IMR-90 (cell line): ENCODE data around the gene ALPP. TPM values are rescaled to one million over a fixed set of nuclear protein-coding genes. Genes with fewer than 3 reads are reported as not detected.

ENCODE experiments used
- ATAC-seq: fragments of 200-7000 bp; cut with Tn5 transposase; 2 replicates; pipeline ENCODE4 v1.9.1; 2020; ENCODE audit warnings: low read depth, mild to moderate bottlenecking, moderate library complexity
- BruUV-seq: library from RNA; stranded (reverse); fragments of 400-500 nt; replicated peaks from 2 replicates; lab custom pipeline; 2021; lab: Mats Ljungman, UMichigan
- CTCF ChIA-PET: fragments of 300-600 bp; formaldehyde crosslinking; extraction: SDS; loops from one replicate; lab custom pipeline; 2021; ENCODE audit warnings: antibody characterized with exemption; lab: Yijun Ruan, JAX
- POLR2A ChIA-PET: fragments of 300-600 bp; sonication (Branson Sonifier 250); formaldehyde crosslinking; loops from one replicate; lab custom pipeline; 2022; ENCODE audit warnings: antibody characterized with exemption; ENCODE audit not compliant: unreplicated experiment; lab: Charles Lee
- DNase-seq: peaks from one replicate; pipeline ENCODE4 v3.0.0; 2013
- H2AFZ ChIP-seq: replicated peaks from 2 replicates; pipeline ENCODE3; 2013; ENCODE audit warnings: low read length, mild to moderate bottlenecking; ENCODE audit not compliant: poor library complexity
- H2AK5ac ChIP-seq: 2 replicates; pipeline ENCODE4 v1.6.1; 2013; ENCODE audit warnings: low read depth, low read length, inconsistent platforms
- H2AK9ac ChIP-seq: replicated peaks from 2 replicates; pipeline ENCODE3; 2013; ENCODE audit warnings: mild to moderate bottlenecking, low read depth, low read length, moderate library complexity; ENCODE audit not compliant: poor library complexity
- H2BK120ac ChIP-seq: 2 replicates; pipeline ENCODE4 v1.6.1; 2013; ENCODE audit warnings: low read depth, low read length, inconsistent platforms
- H2BK15ac ChIP-seq: 3 replicates; pipeline ENCODE4 v1.6.1; 2013; ENCODE audit warnings: low read depth, low read length, inconsistent platforms
- H2BK20ac ChIP-seq: 2 replicates; pipeline ENCODE4 v1.6.1; 2013; ENCODE audit warnings: low read depth, mild to moderate bottlenecking, inconsistent platforms, low read length, moderate library complexity
- H2BK5ac ChIP-seq: 2 replicates; pipeline ENCODE4 v1.6.1; 2013; ENCODE audit warnings: mild to moderate bottlenecking, low read depth, low read length, inconsistent platforms; ENCODE audit not compliant: poor library complexity, severe bottlenecking
- H3K14ac ChIP-seq: replicated peaks from 2 replicates; pipeline ENCODE4 v1.6.1; 2013; ENCODE audit warnings: low read depth, low read length, inconsistent platforms
- H3K18ac ChIP-seq: 2 replicates; pipeline ENCODE4 v1.6.1; 2013; ENCODE audit warnings: low read depth, low read length, control low read depth
- H3K23ac ChIP-seq: 2 replicates; pipeline ENCODE4 v1.6.1; 2013; ENCODE audit warnings: low read depth, low read length, inconsistent platforms
- H3K27ac ChIP-seq: 2 replicates; pipeline ENCODE4 v1.5.1; 2013; ENCODE audit warnings: mild to moderate bottlenecking, control low read depth, low read length; ENCODE audit not compliant: insufficient read depth
- H3K27me3 ChIP-seq: 2 replicates; pipeline ENCODE4 v1.6.1; 2013; ENCODE audit warnings: low read length; ENCODE audit not compliant: control insufficient read depth, insufficient read depth
- H3K36me3 ChIP-seq: 2 replicates; pipeline ENCODE4 v1.6.1; 2013; ENCODE audit warnings: low read length, mixed read lengths; ENCODE audit not compliant: control insufficient read depth, insufficient read depth
- H3K4ac ChIP-seq: 2 replicates; pipeline ENCODE4 v1.6.1; 2013; ENCODE audit warnings: low read depth, low read length, inconsistent platforms
- H3K4me1 ChIP-seq: 2 replicates; pipeline ENCODE4 v1.6.1; 2013; ENCODE audit warnings: low read length, mixed read lengths; ENCODE audit not compliant: control insufficient read depth, insufficient read depth
- H3K4me2 ChIP-seq: 2 replicates; pipeline ENCODE4 v1.6.1; 2013; ENCODE audit warnings: low read depth, mild to moderate bottlenecking, control low read depth, low read length, moderate library complexity
- H3K4me3 ChIP-seq: 2 replicates; pipeline ENCODE4 v1.5.1; 2013; ENCODE audit warnings: low read depth, mild to moderate bottlenecking, control low read depth, low read length, moderate library complexity; ENCODE audit not compliant: insufficient read depth
- H3K56ac ChIP-seq: 2 replicates; pipeline ENCODE4 v1.6.1; 2013; ENCODE audit warnings: low read length, inconsistent platforms; ENCODE audit not compliant: insufficient read depth; ENCODE audit errors: extremely low read depth
- H3K79me1 ChIP-seq, 2 experiments: 2 replicates each; pipeline ENCODE4 v1.6.1; 2013; ENCODE audit warnings: low read length in 2 of 2, inconsistent platforms in 1 of 2, low read depth in 1 of 2
- H3K9ac ChIP-seq: 2 replicates; pipeline ENCODE4 v1.6.1; 2013; ENCODE audit warnings: low read depth, low read length, control low read depth
- H3K9me1 ChIP-seq: 2 replicates; pipeline ENCODE4 v1.6.1; 2013; ENCODE audit warnings: low read length, inconsistent platforms; ENCODE audit not compliant: insufficient read depth
- H3K9me3 ChIP-seq: 2 replicates; pipeline ENCODE4 v1.6.1; 2013; ENCODE audit warnings: low read length; ENCODE audit not compliant: control insufficient read depth, insufficient read depth
- H4K20me1 ChIP-seq: 2 replicates; pipeline ENCODE4 v1.6.1; 2013; ENCODE audit warnings: low read length, inconsistent platforms; ENCODE audit not compliant: insufficient read depth
- H4K5ac ChIP-seq: 2 replicates; pipeline ENCODE4 v1.6.1; 2013; ENCODE audit warnings: mild to moderate bottlenecking, low read depth, low read length, control low read depth
- H4K8ac ChIP-seq, 2 experiments: 2 replicates each; pipeline ENCODE4 v1.6.1; 2013; ENCODE audit warnings: low read depth in 2 of 2, low read length in 2 of 2, control low read depth in 1 of 2, inconsistent platforms in 1 of 2
- H4K91ac ChIP-seq: 2 replicates; pipeline ENCODE4 v1.6.1; 2013; ENCODE audit warnings: low read depth, low read length, inconsistent platforms; ENCODE audit not compliant: insufficient read depth
- BHLHE40 ChIP-seq: fragments of 150-350 bp; IDR thresholded peaks from 2 replicates; pipeline ENCODE4 v1.6.1; 2016; ENCODE audit warnings: mild to moderate bottlenecking, low read depth, low read length
- CEBPB ChIP-seq: IDR thresholded peaks from 2 replicates; pipeline ENCODE4 v1.6.1; 2012; ENCODE audit warnings: low read depth, low read length, improper control_type of control experiment
- CHD1 ChIP-seq: IDR thresholded peaks from 2 replicates; pipeline ENCODE4 v1.6.1; 2012; ENCODE audit warnings: low read depth, low read length, improper control_type of control experiment
- CTCF ChIP-seq: conservative IDR thresholded peaks from 2 replicates; pipeline ENCODE4 v1.5.1; 2012; ENCODE audit warnings: mild to moderate bottlenecking, low read depth, low read length, improper control_type of control experiment
- ELK1 ChIP-seq: fragments of 150-350 bp; IDR thresholded peaks from 2 replicates; pipeline ENCODE4 v1.6.1; 2016; ENCODE audit warnings: low read depth, mild to moderate bottlenecking, low read length, moderate library complexity, borderline replicate concordance
- FOS ChIP-seq: fragments of 150-350 bp; IDR thresholded peaks from 2 replicates; pipeline ENCODE4 v1.6.1; 2016; ENCODE audit warnings: low read depth, low read length
- MAFK ChIP-seq: IDR thresholded peaks from 2 replicates; pipeline ENCODE4 v1.6.1; 2012; ENCODE audit warnings: low read depth, low read length, improper control_type of control experiment
- MAZ ChIP-seq: IDR thresholded peaks from 2 replicates; pipeline ENCODE4 v1.6.1; 2012; ENCODE audit warnings: low read depth, mild to moderate bottlenecking, low read length, improper control_type of control experiment, moderate library complexity, borderline replicate concordance
- MXI1 ChIP-seq: IDR thresholded peaks from 2 replicates; pipeline ENCODE4 v1.6.1; 2012; ENCODE audit warnings: low read depth, mild to moderate bottlenecking, low read length, moderate library complexity, borderline replicate concordance
- NFE2L2 ChIP-seq: fragments of 150-350 bp; IDR thresholded peaks from 2 replicates; pipeline ENCODE4 v1.6.1; 2016; ENCODE audit warnings: low read depth, mild to moderate bottlenecking, low read length
- POLR2A ChIP-seq: IDR thresholded peaks from 2 replicates; pipeline ENCODE4 v1.6.1; 2012; ENCODE audit warnings: mild to moderate bottlenecking, low read depth, low read length
- RAD21 ChIP-seq: IDR thresholded peaks from 2 replicates; pipeline ENCODE4 v1.6.1; 2012; ENCODE audit warnings: low read length, improper control_type of control experiment
- RCOR1 ChIP-seq: IDR thresholded peaks from 2 replicates; pipeline ENCODE4 v1.6.1; 2012; ENCODE audit warnings: mild to moderate bottlenecking, low read length, improper control_type of control experiment; ENCODE audit not compliant: insufficient replicate concordance
- RFX5 ChIP-seq: IDR thresholded peaks from 2 replicates; pipeline ENCODE4 v1.8.0; 2012; ENCODE audit warnings: low read depth, mild to moderate bottlenecking, low read length, moderate library complexity
- SMC3 ChIP-seq: fragments of 150-350 bp; IDR thresholded peaks from 2 replicates; pipeline ENCODE4 v1.6.1; 2016; ENCODE audit warnings: low read depth, mild to moderate bottlenecking, antibody characterized with exemption, low read length, moderate library complexity
- USF2 ChIP-seq: fragments of 150-350 bp; IDR thresholded peaks from 2 replicates; pipeline ENCODE4 v1.6.1; 2017; ENCODE audit warnings: mild to moderate bottlenecking, antibody characterized with exemption, low read length, low read depth
- WGBS, 2 experiments: methylation state at CpG; one replicate each; pipeline versions ENCODE4 v1.1.5 to v1.1.7; 2013; ENCODE audit warnings: missing lambda C conversion rate in 2 of 2; ENCODE audit not compliant: insufficient read length in 1 of 2; ENCODE audit errors: extremely low coverage in 2 of 2; 5-methylcytosine and 5-hydroxymethylcytosine counted together
- dilution Hi-C: fragments of 300-500 bp; cut with HindIII; formaldehyde crosslinking; loops from one replicate; pipeline ENCODE4 v1.14.3; 2018; ENCODE audit warnings: low sequenced_read_pairs; ENCODE audit not compliant: unreplicated experiment
- in situ Hi-C: fragments of 300-500 bp; cut with MboI; formaldehyde crosslinking; loops from 3 replicates; pipeline ENCODE4 v1.14.3; 2019; ENCODE audit warnings: low sequenced_read_pairs, inconsistent platforms, mixed read lengths
- intact Hi-C: fragments of 100-400 bp; cut with micrococcal nuclease; formaldehyde crosslinking; loops from 2 replicates; pipeline ENCODE4 v1.10.0; 2022
- polyA plus RNA-seq, 3 experiments: library from polyadenylated mRNA; depleted of rRNA; stranded (reverse); fragments of >200 nt; gene quantifications; 2 replicates each; pipeline ENCODE4 v1.2.3, GENCODE V29; 2012; ENCODE audit warnings: low replicate concordance in 1 of 3
- total RNA-seq: library from RNA; depleted of rRNA; stranded (reverse); fragments of >200 nt; gene quantifications from 2 replicates; pipeline ENCODE4 v1.2.3, GENCODE V29; 2012

The ALPP gene
- total and polyA plus RNA-seq, 2 of the 4 experiments (the other 2 are of a cell fraction) = not detected

GRCh38 chr2:232405943-232406510 lies 27.5 kb downstream of the ALPP start:
- H3K18ac ChIP-seq = no peak overlapping the region
- no peak overlapping the region for H2BK20ac ChIP-seq
- ATAC-seq (no peak), DNase-seq (no peak)
- ChIA-PET POLR2A (no interaction called here), CTCF (no interaction called here)
- H2BK120ac ChIP-seq = no peak overlapping the region
- no peaks in the 10 kb centered on the region for H3K4me1 ChIP-seq
- no peak overlapping the region for H2BK15ac ChIP-seq
- H3K9me3 ChIP-seq = no peaks in the 10 kb centered on the region
- no peak overlapping the region for H4K5ac ChIP-seq
- H3K27ac ChIP-seq = no peak overlapping the region
- H2AK5ac ChIP-seq = no peak overlapping the region
- H3K4ac ChIP-seq = no peak overlapping the region
- H3K14ac ChIP-seq = no peak overlapping the region
- no peak overlapping the region for H2AK9ac ChIP-seq
- intact Hi-C loops = no loop called here
- WGBS, 2 experiments = 85% methylated on average over 4 of the region's 11 CpGs; no CpG with 5 or more reads in 1 of the 2 experiments
- dilution Hi-C loops = no loop called here
- H3K9ac ChIP-seq = no peak overlapping the region
- H3K4me3 ChIP-seq = no peak overlapping the region
- BruUV-seq = no TSS peak
- H4K8ac ChIP-seq = no peak overlapping the region
- H3K23ac ChIP-seq = no peak overlapping the region
- H3K4me2 ChIP-seq = no peak overlapping the region
- in situ Hi-C loops = no loop called here
- no peak overlapping the region for H2AFZ ChIP-seq
- H3K56ac ChIP-seq = no peak overlapping the region
- no peak overlapping the region for H4K91ac ChIP-seq
- no peak overlapping the region for H2BK5ac ChIP-seq
- H3K79me1 ChIP-seq = no peaks in the 10 kb centered on the region
- H3K27me3 ChIP-seq = peaks cover 10% of the 10 kb centered on the region
- H3K36me3 ChIP-seq = no peaks in the 10 kb centered on the region
- H4K20me1 ChIP-seq = no peaks in the 10 kb centered on the region
- no peak for TF ChIP-seq SMC3
- TF ChIP-seq RAD21 = no peak
- no peak for TF ChIP-seq MAFK
- TF ChIP-seq NFE2L2 = no peak
- TF ChIP-seq FOS = no peak
- no peak for TF ChIP-seq RFX5
- TF ChIP-seq BHLHE40 = no peak
- no peak for TF ChIP-seq RCOR1
- TF ChIP-seq MXI1 = no peak
- no peak for TF ChIP-seq CEBPB
- TF ChIP-seq CTCF = no peak
- no peak for TF ChIP-seq USF2
- no peak for TF ChIP-seq ELK1
- no peak for TF ChIP-seq CHD1
- TF ChIP-seq MAZ = no peak
- no peak for TF ChIP-seq POLR2A
- H3K9me1 ChIP-seq = no peaks in the 10 kb centered on the region
